ENCODE data around the gene HSF5. TPM values are rescaled to one million over a fixed set of nuclear protein-coding genes. Genes with fewer than 3 reads are reported as not detected.
"Not testable (repeated sequence)": the region's sequence is repeated elsewhere in the genome, so short reads cannot be mapped to it uniquely, and the experiment has no call there.

Gene HSF5
- total RNA-seq, 4 donors from 2014 or later: 0.28 to 0.83 TPM; not detected in 2

DNA sequence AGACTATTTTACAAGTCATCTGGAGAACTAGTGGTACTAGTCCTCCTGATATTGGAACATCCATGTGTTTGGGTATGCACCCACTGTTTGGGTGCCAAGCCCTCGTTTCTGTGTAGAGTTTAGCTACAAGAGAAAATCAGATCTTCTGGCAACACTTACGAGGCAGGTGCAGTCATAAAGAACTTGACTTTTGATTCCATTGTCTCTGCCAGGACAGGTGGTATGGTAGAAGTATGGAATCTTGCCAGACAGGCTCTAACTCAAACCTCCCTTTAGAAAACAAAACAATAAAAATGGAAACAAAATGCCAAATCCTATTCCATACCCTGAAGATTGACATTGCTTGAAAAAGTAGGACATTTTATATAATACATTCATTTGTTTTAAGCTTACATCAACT lies 86.9 kb downstream of the HSF5 start:
- H3K27ac ChIP-seq: peak overlapping the region in 1 of 4 donors; percentile 60
- no peak for DNase-seq
- no peaks in the 10 kb centered on the region for H3K27me3 ChIP-seq
- peaks cover 0 to 17% (median 0%) of the 10 kb centered on the region in 4 donors for H3K4me1 ChIP-seq
- no peaks in the 10 kb centered on the region for H3K36me3 ChIP-seq
- no peak for TF ChIP-seq POLR2A (IDR thresholded peaks at IDR 0.05)
- no peaks in the 10 kb centered on the region for H3K9me3 ChIP-seq
- H3K4me3 ChIP-seq: no peak overlapping the region

DNA sequence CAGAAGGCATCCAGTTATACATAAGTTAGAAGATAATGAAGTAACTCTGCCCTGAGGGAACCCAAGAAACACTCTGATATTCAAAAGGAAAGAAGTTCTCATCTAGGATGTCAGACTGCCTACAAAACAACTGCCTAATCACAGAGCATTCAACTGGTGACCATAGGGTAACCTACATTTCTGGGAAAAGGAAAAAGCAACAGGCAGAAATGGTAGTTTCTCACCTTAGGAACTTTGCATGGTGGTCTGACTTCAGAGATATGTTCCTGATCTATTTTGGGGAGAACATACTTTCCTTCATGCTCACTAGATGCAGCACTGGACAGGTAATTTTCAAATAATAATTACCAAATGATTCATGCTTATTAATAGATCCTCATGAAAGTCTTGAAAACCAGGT lies 87.4 kb downstream of the HSF5 start:
- TF ChIP-seq, protein P1, sequence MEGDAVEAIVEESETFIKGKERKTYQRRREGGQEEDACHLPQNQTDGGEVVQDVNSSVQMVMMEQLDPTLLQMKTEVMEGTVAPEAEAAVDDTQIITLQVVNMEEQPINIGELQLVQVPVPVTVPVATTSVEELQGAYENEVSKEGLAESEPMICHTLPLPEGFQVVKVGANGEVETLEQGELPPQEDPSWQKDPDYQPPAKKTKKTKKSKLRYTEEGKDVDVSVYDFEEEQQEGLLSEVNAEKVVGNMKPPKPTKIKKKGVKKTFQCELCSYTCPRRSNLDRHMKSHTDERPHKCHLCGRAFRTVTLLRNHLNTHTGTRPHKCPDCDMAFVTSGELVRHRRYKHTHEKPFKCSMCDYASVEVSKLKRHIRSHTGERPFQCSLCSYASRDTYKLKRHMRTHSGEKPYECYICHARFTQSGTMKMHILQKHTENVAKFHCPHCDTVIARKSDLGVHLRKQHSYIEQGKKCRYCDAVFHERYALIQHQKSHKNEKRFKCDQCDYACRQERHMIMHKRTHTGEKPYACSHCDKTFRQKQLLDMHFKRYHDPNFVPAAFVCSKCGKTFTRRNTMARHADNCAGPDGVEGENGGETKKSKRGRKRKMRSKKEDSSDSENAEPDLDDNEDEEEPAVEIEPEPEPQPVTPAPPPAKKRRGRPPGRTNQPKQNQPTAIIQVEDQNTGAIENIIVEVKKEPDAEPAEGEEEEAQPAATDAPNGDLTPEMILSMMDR (IDR thresholded peaks at IDR 0.05): no peak
- TF ChIP-seq POLR2A (IDR thresholded peaks at IDR 0.05): no peak
- no peaks in the 10 kb centered on the region for H3K27me3 ChIP-seq
- no peaks in the 10 kb centered on the region for H3K36me3 ChIP-seq
- H3K9me3 ChIP-seq: no peaks in the 10 kb centered on the region
- peak overlapping the region in 1 of 4 donors; percentile 60 for H3K27ac ChIP-seq
- no peak for DNase-seq
- peaks cover 0 to 17% (median 0%) of the 10 kb centered on the region in 4 donors for H3K4me1 ChIP-seq
- H3K4me3 ChIP-seq: no peak overlapping the region

DNA sequence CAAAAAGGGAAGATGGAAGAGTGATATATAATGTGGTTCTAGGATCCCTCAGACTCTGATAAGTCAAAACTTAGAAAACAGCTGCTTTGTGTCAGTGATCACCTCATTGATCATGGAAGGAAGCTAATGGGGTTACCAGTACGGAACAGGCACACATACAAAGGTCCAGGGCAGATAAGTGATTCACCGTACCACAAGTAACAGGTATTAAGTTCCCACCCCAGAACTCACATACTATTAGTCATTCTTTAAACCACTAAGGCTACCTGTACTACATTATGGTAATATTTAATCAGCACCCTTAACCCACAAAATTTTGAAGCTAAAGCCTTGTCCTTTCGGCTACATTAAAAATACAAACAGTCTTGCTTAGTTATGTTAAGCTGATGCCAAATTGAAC lies 88.2 kb downstream of the HSF5 start:
- Histone ChIP-seq H3K4me1 (peaks cover 0 to 20% (median 0%) of the 10 kb centered on the region in 4 donors), H3K27ac (peak overlapping the region in 2 of 4 donors; percentile 19 to 60), H3K27me3 (no peaks in the 10 kb centered on the region), H3K9me3 (no peaks in the 10 kb centered on the region), H3K4me3 (no peak overlapping the region), H3K36me3 (no peaks in the 10 kb centered on the region)
- no peak for TF ChIP-seq POLR2A (IDR thresholded peaks at IDR 0.05)
- TF ChIP-seq, protein P1 (IDR thresholded peaks at IDR 0.05): no peak
- no peak for DNase-seq

DNA sequence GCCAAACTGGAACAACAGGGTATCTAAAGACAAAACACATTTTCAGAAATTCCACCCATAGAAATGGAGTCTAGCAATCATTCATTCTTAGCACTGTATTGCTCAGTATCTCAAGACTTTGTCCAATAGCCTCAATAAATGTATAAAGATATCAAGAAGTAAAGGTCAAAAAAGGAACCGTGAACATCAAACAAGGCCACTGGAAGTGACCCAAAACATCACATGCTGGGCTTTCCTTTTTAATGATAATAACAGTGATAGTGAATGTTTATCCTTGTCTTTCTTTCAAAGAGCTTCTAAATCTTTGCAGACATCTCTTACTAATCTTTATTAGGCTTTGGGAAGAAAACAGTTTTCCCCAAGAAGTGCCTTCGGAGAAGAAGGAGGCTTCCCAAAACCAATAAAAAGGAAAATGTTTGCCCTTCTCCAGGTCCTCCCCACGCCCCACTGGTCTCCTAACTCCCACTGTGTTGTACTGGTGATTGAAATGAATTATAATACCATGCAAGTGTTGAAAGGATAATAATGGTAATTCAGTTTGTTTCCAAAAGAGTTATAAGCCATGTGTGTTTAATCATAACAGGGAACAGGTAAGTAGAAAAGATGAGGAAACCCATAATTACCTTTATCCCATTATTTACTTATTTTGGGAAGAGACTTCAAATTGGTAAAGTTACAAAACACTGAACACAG lies 89.5 kb downstream of the HSF5 start:
- DNase-seq: no peak
- Histone ChIP-seq H3K27ac (peak overlapping the region in 2 of 4 donors; percentile 3 to 30), H3K9me3 (no peaks in the 10 kb centered on the region), H3K4me3 (no peak overlapping the region), H3K27me3 (no peaks in the 10 kb centered on the region), H3K4me1 (peaks cover 0 to 29% (median 0%) of the 10 kb centered on the region in 4 donors), H3K36me3 (no peaks in the 10 kb centered on the region)
- TF ChIP-seq, protein P1 (IDR thresholded peaks at IDR 0.05): no peak
- TF ChIP-seq POLR2A (IDR thresholded peaks at IDR 0.05): no peak

DNA sequence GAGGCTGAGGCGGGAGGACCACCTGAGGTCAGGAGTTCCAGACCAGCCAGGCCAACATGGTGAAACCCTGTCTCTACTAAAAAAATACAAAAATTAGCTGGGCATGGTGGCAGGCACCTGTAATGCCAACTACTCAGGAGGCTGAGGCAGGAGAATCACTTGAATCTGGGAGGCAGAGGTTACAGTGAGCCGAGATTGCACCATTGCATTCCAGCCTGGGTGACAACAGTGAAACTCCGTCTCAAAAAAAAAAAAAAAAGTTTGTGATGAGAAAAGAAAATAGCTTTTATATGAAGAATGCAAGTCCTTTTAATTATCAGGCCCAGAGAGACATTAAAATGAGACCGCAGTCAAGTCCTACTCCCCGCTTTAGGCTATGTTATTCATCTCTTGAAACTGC lies 90.8 kb downstream of the HSF5 start:
- not testable (repeated sequence) for H3K9me3 ChIP-seq, H3K27me3 ChIP-seq, H3K36me3 ChIP-seq, H3K4me3 ChIP-seq, DNase-seq, H3K27ac ChIP-seq
- peaks cover 0 to 31% (median 0%) of the 10 kb centered on the region in 4 donors for H3K4me1 ChIP-seq

DNA sequence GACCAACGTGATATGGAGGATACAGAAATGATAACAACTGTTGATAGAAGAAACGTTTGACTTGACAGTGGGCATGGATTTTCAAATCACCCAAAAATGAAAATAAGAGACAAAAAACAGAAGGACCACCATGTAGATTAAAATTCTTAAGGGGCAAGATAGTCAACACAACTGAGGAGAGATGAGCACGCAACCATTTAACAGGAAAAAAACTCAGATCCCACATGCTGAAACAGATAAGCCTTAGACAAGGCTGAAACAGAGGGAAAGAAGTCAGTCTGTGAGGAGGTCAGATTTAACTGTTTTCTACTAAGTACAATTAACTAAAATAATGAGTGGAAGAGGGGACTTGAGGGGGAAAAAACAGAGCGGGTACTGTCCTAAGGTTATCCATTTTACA lies 92.0 kb downstream of the HSF5 start:
- no peak overlapping the region for H3K4me3 ChIP-seq
- H3K9me3 ChIP-seq: no peaks in the 10 kb centered on the region
- peaks cover 0 to 40% (median 0%) of the 10 kb centered on the region in 4 donors for H3K4me1 ChIP-seq
- H3K27me3 ChIP-seq: no peaks in the 10 kb centered on the region
- H3K27ac ChIP-seq: no peak overlapping the region
- no peaks in the 10 kb centered on the region for H3K36me3 ChIP-seq
- no peak for DNase-seq
- TF ChIP-seq, protein P1 (IDR thresholded peaks at IDR 0.05): no peak
- no peak for TF ChIP-seq POLR2A (IDR thresholded peaks at IDR 0.05)

All from Peyer's patch (tissue), 4 donors.